ENCODE measurements around the gene RAB40C.

DNA sequence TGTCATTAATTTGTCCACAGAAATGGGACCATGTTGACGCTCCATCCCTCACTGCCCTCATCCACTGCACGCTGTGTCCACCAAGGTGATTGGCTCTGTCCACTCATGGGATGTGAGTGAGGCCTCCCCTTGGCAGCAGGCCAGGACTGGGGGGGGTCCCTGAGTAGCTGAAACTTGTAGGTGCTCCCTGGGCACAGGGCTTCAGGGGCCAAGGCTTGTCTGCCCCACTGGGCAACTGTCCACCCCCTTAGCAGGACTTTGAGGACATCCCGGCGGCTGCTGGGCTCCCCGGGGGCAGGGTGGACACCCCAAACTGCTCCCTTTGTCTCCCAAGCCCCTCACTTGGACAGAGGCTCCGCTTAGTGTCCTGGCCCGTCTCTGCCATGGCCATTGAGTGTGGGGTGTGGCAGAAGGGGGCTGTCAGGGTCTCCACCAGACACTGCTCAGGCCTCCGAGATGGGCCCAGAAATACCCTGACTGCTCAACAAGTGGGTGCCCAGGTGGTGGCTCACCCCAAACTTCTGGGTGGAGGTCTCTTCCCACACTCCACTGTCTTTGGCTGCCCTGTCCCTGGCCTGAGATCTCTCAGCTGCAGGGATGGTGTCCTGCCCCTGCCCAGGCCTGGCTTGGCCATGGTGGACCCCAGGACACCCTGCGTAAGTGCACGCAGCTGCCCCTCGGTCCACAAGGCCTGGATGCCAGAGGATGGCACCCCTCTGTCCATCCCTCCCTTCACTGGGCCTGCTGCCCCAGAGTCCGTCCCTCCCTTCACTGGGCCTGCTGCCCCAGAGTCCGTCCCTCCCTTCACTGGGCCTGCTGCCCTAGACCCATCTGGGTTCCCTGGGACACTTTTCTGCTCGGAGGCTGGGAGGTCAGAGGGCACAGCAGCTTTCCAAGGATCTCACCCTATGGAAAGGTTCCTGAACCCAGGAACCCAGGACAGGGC is 2.9 kb upstream of the RAB40C start:
- TF ChIP-seq EZH2 (optimal IDR thresholded peaks at IDR 0.05; ENCODE audit: low read depth, low read length) (no peak), EZH2phosphoT487 (IDR thresholded peaks at IDR 0.05; ENCODE audit: low read length) (no peak)
- TF ChIP-seq, protein P1, sequence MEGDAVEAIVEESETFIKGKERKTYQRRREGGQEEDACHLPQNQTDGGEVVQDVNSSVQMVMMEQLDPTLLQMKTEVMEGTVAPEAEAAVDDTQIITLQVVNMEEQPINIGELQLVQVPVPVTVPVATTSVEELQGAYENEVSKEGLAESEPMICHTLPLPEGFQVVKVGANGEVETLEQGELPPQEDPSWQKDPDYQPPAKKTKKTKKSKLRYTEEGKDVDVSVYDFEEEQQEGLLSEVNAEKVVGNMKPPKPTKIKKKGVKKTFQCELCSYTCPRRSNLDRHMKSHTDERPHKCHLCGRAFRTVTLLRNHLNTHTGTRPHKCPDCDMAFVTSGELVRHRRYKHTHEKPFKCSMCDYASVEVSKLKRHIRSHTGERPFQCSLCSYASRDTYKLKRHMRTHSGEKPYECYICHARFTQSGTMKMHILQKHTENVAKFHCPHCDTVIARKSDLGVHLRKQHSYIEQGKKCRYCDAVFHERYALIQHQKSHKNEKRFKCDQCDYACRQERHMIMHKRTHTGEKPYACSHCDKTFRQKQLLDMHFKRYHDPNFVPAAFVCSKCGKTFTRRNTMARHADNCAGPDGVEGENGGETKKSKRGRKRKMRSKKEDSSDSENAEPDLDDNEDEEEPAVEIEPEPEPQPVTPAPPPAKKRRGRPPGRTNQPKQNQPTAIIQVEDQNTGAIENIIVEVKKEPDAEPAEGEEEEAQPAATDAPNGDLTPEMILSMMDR (IDR thresholded peaks at IDR 0.05; ENCODE audit: low read length), result no peak

Measured in MM.1S (cell line).